ENCODE measurements around the gene PCDH10.
A peak's percentile ranks its signal among the peaks of the same experiment; 100 is the strongest.

PCDH10 gene

GRCh38 chr4:133148690-133149363, at the start of gene PCDH10:
Gene PCDH10 (plus strand): TSS chr4:133149294. CDS start chr4:133150141, 847 bp downstream.
- H3K4me3 Mint-ChIP-seq, result peak within 1 kb of the TSS; percentile 72 to 73
- peak within 1 kb of the TSS; percentile 71 for H3K27ac Mint-ChIP-seq
- peaks cover 73 to 84% of the 10 kb centered on the region in 2 donors for H3K27me3 Mint-ChIP-seq
- peak; percentile 44 for DNase-seq
- ATAC-seq (replicated peaks), result peak; percentile 83 to 88
- H3K4me1 Mint-ChIP-seq, result peaks cover 20 to 37% of the 10 kb centered on the region in 2 donors
- H3K9me3 Mint-ChIP-seq, result peaks cover 0 to 3% of the 10 kb centered on the region in 2 donors
- H3K36me3 Mint-ChIP-seq, result peaks cover 4% of the 10 kb centered on the region in 2 donors

GRCh38 chr4:133102043-133102442, 47.1 kb upstream of the PCDH10 start:
- no peak overlapping the region for H3K4me3 Mint-ChIP-seq
- no peak overlapping the region for H3K27ac Mint-ChIP-seq
- H3K4me1 Mint-ChIP-seq, result no peaks in the 10 kb centered on the region
- peaks cover 1 to 4% of the 10 kb centered on the region in 2 donors for H3K9me3 Mint-ChIP-seq
- no peaks in the 10 kb centered on the region for H3K36me3 Mint-ChIP-seq
- no peaks in the 10 kb centered on the region for H3K27me3 Mint-ChIP-seq
- no peak for DNase-seq
- ATAC-seq (replicated peaks), result no peak

- no peak overlapping the region for H3K4me3 Mint-ChIP-seq
- H3K27me3 Mint-ChIP-seq, result no peaks in the 10 kb centered on the region
Measured at GRCh38 chr4:133102612-133103409, 46.3 kb upstream of the PCDH10 start.

GRCh38 chr4:133112641-133113040, 36.5 kb upstream of the PCDH10 start:
- Mint-ChIP-seq H3K9me3 (no peaks in the 10 kb centered on the region), H3K4me3 (no peak overlapping the region), H3K36me3 (no peaks in the 10 kb centered on the region), H3K4me1 (no peaks in the 10 kb centered on the region), H3K27me3 (no peaks in the 10 kb centered on the region), H3K27ac (no peak overlapping the region)
- DNase-seq, result no peak
- ATAC-seq (replicated peaks), result no peak

More at GRCh38 chr4:133102612-133103409, 46.3 kb upstream of the PCDH10 start:
- no peak overlapping the region for H3K27ac Mint-ChIP-seq
- no peaks in the 10 kb centered on the region for H3K36me3 Mint-ChIP-seq
- H3K4me1 Mint-ChIP-seq, result no peaks in the 10 kb centered on the region
- ATAC-seq (replicated peaks), result no peak
- DNase-seq, result no peak
- peaks cover 1 to 4% of the 10 kb centered on the region in 2 donors for H3K9me3 Mint-ChIP-seq

GRCh38 chr4:133124746-133125145, 24.3 kb upstream of the PCDH10 start:
- ATAC-seq (replicated peaks), result peak in 1 of 2 donors; percentile 16
- Mint-ChIP-seq H3K36me3 (no peaks in the 10 kb centered on the region), H3K4me3 (no peak overlapping the region)

GRCh38 chr4:133127500-133127899, 21.6 kb upstream of the PCDH10 start:
- no peak overlapping the region for H3K27ac Mint-ChIP-seq
- ATAC-seq (replicated peaks) (no peak), DNase-seq (no peak)
- no peaks in the 10 kb centered on the region for H3K4me1 Mint-ChIP-seq
- H3K27me3 Mint-ChIP-seq, result no peaks in the 10 kb centered on the region
- no peak overlapping the region for H3K4me3 Mint-ChIP-seq
- H3K36me3 Mint-ChIP-seq, result no peaks in the 10 kb centered on the region
- H3K9me3 Mint-ChIP-seq, result peaks cover 0 to 4% of the 10 kb centered on the region in 2 donors

More at GRCh38 chr4:133124746-133125145, 24.3 kb upstream of the PCDH10 start:
- no peak for DNase-seq
- Mint-ChIP-seq H3K27ac (no peak overlapping the region), H3K27me3 (no peaks in the 10 kb centered on the region), H3K9me3 (peaks cover 0 to 4% of the 10 kb centered on the region in 2 donors), H3K4me1 (no peaks in the 10 kb centered on the region)

GRCh38 chr4:133129237-133129636, 19.9 kb upstream of the PCDH10 start:
- Mint-ChIP-seq H3K9me3 (peaks cover 0 to 4% of the 10 kb centered on the region in 2 donors), H3K27ac (no peak overlapping the region), H3K4me1 (no peaks in the 10 kb centered on the region), H3K27me3 (no peaks in the 10 kb centered on the region), H3K36me3 (no peaks in the 10 kb centered on the region), H3K4me3 (no peak overlapping the region)
- ATAC-seq (replicated peaks) (no peak), DNase-seq (no peak)

GRCh38 chr4:133130171-133130570, 18.9 kb upstream of the PCDH10 start:
- H3K27ac Mint-ChIP-seq, result no peak overlapping the region
- peaks cover 0 to 4% of the 10 kb centered on the region in 2 donors for H3K9me3 Mint-ChIP-seq
- DNase-seq (no peak), ATAC-seq (replicated peaks) (no peak)
- H3K4me3 Mint-ChIP-seq, result no peak overlapping the region
- H3K36me3 Mint-ChIP-seq, result no peaks in the 10 kb centered on the region
- no peaks in the 10 kb centered on the region for H3K27me3 Mint-ChIP-seq
- H3K4me1 Mint-ChIP-seq, result no peaks in the 10 kb centered on the region

GRCh38 chr4:133131829-133132460, 17.1 kb upstream of the PCDH10 start:
- Mint-ChIP-seq H3K27me3 (no peaks in the 10 kb centered on the region), H3K4me1 (no peaks in the 10 kb centered on the region), H3K9me3 (peaks cover 0 to 1% of the 10 kb centered on the region in 2 donors), H3K4me3 (no peak overlapping the region), H3K36me3 (no peaks in the 10 kb centered on the region), H3K27ac (no peak overlapping the region)
- ATAC-seq (replicated peaks) (no peak), DNase-seq (no peak)

GRCh38 chr4:133136833-133137232, 12.3 kb upstream of the PCDH10 start:
- no peaks in the 10 kb centered on the region for H3K27me3 Mint-ChIP-seq
- no peaks in the 10 kb centered on the region for H3K36me3 Mint-ChIP-seq
- DNase-seq, result no peak
- H3K4me1 Mint-ChIP-seq, result no peaks in the 10 kb centered on the region
- no peak overlapping the region for H3K27ac Mint-ChIP-seq
- no peak overlapping the region for H3K4me3 Mint-ChIP-seq
- H3K9me3 Mint-ChIP-seq, result no peaks in the 10 kb centered on the region
- no peak for ATAC-seq (replicated peaks)

GRCh38 chr4:133137571-133137970, 11.5 kb upstream of the PCDH10 start:
- H3K27me3 Mint-ChIP-seq, result no peaks in the 10 kb centered on the region
- H3K36me3 Mint-ChIP-seq, result no peaks in the 10 kb centered on the region
- no peak for DNase-seq
- H3K9me3 Mint-ChIP-seq, result no peaks in the 10 kb centered on the region
- no peaks in the 10 kb centered on the region for H3K4me1 Mint-ChIP-seq
- no peak overlapping the region for H3K4me3 Mint-ChIP-seq
- H3K27ac Mint-ChIP-seq, result no peak overlapping the region
- ATAC-seq (replicated peaks), result no peak

GRCh38 chr4:133143775-133144430, 5.2 kb upstream of the PCDH10 start:
- Mint-ChIP-seq H3K4me1 (peaks cover 2 to 10% of the 10 kb centered on the region in 2 donors), H3K27me3 (peaks cover 34 to 36% of the 10 kb centered on the region in 2 donors), H3K9me3 (no peaks in the 10 kb centered on the region), H3K36me3 (no peaks in the 10 kb centered on the region), H3K27ac (no peak overlapping the region), H3K4me3 (no peak overlapping the region)
- no peak for ATAC-seq (replicated peaks)
- DNase-seq, result no peak

- no peak for ATAC-seq (replicated peaks)
- Mint-ChIP-seq H3K27me3 (peaks cover 47 to 49% of the 10 kb centered on the region in 2 donors), H3K4me1 (peaks cover 8 to 19% of the 10 kb centered on the region in 2 donors)
Measured at GRCh38 chr4:133145241-133145640, 3.9 kb upstream of the PCDH10 start.

More at GRCh38 chr4:133145241-133145640, 3.9 kb upstream of the PCDH10 start:
- Mint-ChIP-seq H3K9me3 (no peaks in the 10 kb centered on the region), H3K4me3 (no peak overlapping the region), H3K36me3 (peaks cover 0 to 4% of the 10 kb centered on the region in 2 donors), H3K27ac (no peak overlapping the region)
- DNase-seq, result no peak

Measured in stimulated activated naive B cell treated with anti-CD40 and anti-IgM and Interleukin-4, amounts not matched to agents 10 μg/mL and 1 μg/mL and 100 μg/mL, for 72 hours (primary cell).